ENCODE measurements around the gene CCND1.

The CCND1 gene

DNA sequence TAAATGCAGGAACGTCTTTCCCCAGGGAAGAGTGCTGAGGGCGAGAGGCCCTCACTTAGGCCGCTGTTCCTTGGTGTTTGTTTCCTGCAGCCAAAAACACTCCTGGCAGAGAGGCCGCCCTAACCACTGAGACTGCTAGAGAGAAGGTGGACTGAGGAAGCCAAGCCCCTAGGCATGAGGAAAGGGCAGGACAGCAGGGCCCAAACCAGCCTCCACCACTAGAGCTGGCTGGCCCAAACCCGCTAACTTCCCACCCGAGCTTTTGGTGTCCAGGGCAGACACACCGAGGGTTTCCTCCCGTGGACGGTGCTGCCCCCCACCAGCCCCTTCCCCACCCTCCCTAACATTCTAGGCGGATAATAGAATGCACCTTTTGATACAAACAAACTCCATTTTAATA lies 56.9 kb downstream of the CCND1 start:
- TF ChIP-seq, protein P1, sequence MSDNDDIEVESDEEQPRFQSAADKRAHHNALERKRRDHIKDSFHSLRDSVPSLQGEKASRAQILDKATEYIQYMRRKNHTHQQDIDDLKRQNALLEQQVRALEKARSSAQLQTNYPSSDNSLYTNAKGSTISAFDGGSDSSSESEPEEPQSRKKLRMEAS (IDR thresholded peaks at IDR 0.05): no peak
- no peak for TF ChIP-seq YY1 (IDR thresholded peaks at IDR 0.05; ENCODE audit: low read depth)
- TF ChIP-seq, protein P2, sequence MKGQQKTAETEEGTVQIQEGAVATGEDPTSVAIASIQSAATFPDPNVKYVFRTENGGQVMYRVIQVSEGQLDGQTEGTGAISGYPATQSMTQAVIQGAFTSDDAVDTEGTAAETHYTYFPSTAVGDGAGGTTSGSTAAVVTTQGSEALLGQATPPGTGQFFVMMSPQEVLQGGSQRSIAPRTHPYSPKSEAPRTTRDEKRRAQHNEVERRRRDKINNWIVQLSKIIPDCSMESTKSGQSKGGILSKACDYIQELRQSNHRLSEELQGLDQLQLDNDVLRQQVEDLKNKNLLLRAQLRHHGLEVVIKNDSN (IDR thresholded peaks at IDR 0.05): no peak
- TF ChIP-seq TEAD4 (IDR thresholded peaks at IDR 0.05): no peak
- TF ChIP-seq CEBPB (IDR thresholded peaks at IDR 0.05): no peak
- no peak for TF ChIP-seq TAF1 (IDR thresholded peaks at IDR 0.05; ENCODE audit: low read depth)
- no peak for TF ChIP-seq EGR1 (IDR thresholded peaks at IDR 0.05)
- no peak for TF ChIP-seq RAD21 (IDR thresholded peaks at IDR 0.05; ENCODE audit: low read depth)
- TF ChIP-seq EP300 (IDR thresholded peaks at IDR 0.05; ENCODE audit: borderline replicate concordance): no peak
- TF ChIP-seq CREB1 (IDR thresholded peaks at IDR 0.05; ENCODE audit: low read depth): no peak
- no peak for TF ChIP-seq NFIC (IDR thresholded peaks at IDR 0.05)
- no peak for TF ChIP-seq TCF12 (IDR thresholded peaks at IDR 0.05; ENCODE audit: low read depth)
- TF ChIP-seq, protein P3, sequence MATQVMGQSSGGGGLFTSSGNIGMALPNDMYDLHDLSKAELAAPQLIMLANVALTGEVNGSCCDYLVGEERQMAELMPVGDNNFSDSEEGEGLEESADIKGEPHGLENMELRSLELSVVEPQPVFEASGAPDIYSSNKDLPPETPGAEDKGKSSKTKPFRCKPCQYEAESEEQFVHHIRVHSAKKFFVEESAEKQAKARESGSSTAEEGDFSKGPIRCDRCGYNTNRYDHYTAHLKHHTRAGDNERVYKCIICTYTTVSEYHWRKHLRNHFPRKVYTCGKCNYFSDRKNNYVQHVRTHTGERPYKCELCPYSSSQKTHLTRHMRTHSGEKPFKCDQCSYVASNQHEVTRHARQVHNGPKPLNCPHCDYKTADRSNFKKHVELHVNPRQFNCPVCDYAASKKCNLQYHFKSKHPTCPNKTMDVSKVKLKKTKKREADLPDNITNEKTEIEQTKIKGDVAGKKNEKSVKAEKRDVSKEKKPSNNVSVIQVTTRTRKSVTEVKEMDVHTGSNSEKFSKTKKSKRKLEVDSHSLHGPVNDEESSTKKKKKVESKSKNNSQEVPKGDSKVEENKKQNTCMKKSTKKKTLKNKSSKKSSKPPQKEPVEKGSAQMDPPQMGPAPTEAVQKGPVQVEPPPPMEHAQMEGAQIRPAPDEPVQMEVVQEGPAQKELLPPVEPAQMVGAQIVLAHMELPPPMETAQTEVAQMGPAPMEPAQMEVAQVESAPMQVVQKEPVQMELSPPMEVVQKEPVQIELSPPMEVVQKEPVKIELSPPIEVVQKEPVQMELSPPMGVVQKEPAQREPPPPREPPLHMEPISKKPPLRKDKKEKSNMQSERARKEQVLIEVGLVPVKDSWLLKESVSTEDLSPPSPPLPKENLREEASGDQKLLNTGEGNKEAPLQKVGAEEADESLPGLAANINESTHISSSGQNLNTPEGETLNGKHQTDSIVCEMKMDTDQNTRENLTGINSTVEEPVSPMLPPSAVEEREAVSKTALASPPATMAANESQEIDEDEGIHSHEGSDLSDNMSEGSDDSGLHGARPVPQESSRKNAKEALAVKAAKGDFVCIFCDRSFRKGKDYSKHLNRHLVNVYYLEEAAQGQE (IDR thresholded peaks at IDR 0.05; ENCODE audit: low read depth): no peak
- no peak for TF ChIP-seq FOXM1 (IDR thresholded peaks at IDR 0.05; ENCODE audit: borderline replicate concordance, low read depth)
- TF ChIP-seq ZBTB7A (IDR thresholded peaks at IDR 0.05; ENCODE audit: low read depth): no peak

DNA sequence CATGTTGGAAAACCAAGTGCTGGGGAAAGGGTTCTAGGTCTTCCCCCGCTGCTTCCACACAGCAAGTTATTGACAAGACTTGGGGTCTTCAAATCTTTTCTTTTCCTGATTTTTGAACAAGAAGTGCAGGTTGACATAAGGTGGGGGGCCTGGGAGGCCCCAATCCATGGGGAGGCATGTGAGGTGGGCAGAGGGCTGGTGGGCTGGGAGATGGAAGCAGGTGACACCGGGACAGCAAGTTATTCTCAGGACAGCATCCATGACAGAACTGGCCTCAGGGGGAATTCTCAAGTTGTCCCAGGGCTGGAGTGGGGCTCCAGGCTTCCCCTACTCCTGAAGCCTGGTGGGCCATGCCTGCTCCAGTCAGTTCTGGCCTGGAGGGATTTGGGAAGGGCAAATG lies 57.4 kb downstream of the CCND1 start:
- TF ChIP-seq FOXM1 (IDR thresholded peaks at IDR 0.05; ENCODE audit: borderline replicate concordance, low read depth) (no peak), ZBTB7A (IDR thresholded peaks at IDR 0.05; ENCODE audit: low read depth) (no peak), NFIC (IDR thresholded peaks at IDR 0.05) (no peak), EGR1 (IDR thresholded peaks at IDR 0.05) (no peak), TCF12 (IDR thresholded peaks at IDR 0.05; ENCODE audit: low read depth) (no peak), RAD21 (IDR thresholded peaks at IDR 0.05; ENCODE audit: low read depth) (no peak), TAF1 (IDR thresholded peaks at IDR 0.05; ENCODE audit: low read depth) (no peak), TEAD4 (IDR thresholded peaks at IDR 0.05) (no peak), EP300 (IDR thresholded peaks at IDR 0.05; ENCODE audit: borderline replicate concordance) (no peak), CREB1 (IDR thresholded peaks at IDR 0.05; ENCODE audit: low read depth) (no peak), CEBPB (IDR thresholded peaks at IDR 0.05) (no peak), YY1 (IDR thresholded peaks at IDR 0.05; ENCODE audit: low read depth) (no peak)
- TF ChIP-seq, protein P3 (IDR thresholded peaks at IDR 0.05; ENCODE audit: low read depth): no peak
- TF ChIP-seq, protein P1 (IDR thresholded peaks at IDR 0.05): no peak
- TF ChIP-seq, protein P2 (IDR thresholded peaks at IDR 0.05): no peak

DNA sequence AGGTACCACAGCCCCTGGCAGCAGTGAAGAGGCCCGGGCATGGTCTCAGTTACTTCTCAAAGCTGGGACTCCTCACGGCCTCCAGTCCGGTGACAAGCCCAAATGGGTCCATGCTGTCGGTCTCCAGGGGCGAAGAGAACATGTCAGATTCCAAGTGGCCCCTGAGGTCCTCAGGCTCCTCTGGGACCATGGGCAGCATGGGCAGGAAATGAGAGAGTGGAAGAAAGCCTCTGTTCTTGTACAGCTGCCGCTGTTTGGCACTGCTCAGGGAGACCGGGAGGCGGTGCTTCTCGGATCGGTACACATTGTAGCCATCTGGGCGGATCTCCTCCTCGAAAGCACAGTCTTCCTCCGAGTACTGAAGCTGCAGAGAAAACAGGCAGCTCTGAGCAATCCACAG lies 58.3 kb downstream of the CCND1 start:
- no peak for TF ChIP-seq RAD21 (IDR thresholded peaks at IDR 0.05; ENCODE audit: low read depth)
- TF ChIP-seq TAF1 (IDR thresholded peaks at IDR 0.05; ENCODE audit: low read depth): no peak; the same call in 1 of the 2 replicates
- TF ChIP-seq TEAD4 (IDR thresholded peaks at IDR 0.05): no peak
- TF ChIP-seq YY1 (IDR thresholded peaks at IDR 0.05; ENCODE audit: low read depth): no peak
- TF ChIP-seq ZBTB7A (IDR thresholded peaks at IDR 0.05; ENCODE audit: low read depth): no peak
- TF ChIP-seq CEBPB (IDR thresholded peaks at IDR 0.05): no peak
- TF ChIP-seq, protein P1 (IDR thresholded peaks at IDR 0.05): peak; percentile 28; the same call in 1 of the 2 replicates
- TF ChIP-seq CREB1 (IDR thresholded peaks at IDR 0.05; ENCODE audit: low read depth): no peak
- peak; percentile 31; the same call in 1 of the 2 replicates for TF ChIP-seq TCF12 (IDR thresholded peaks at IDR 0.05; ENCODE audit: low read depth)
- TF ChIP-seq EGR1 (IDR thresholded peaks at IDR 0.05): no peak

DNA sequence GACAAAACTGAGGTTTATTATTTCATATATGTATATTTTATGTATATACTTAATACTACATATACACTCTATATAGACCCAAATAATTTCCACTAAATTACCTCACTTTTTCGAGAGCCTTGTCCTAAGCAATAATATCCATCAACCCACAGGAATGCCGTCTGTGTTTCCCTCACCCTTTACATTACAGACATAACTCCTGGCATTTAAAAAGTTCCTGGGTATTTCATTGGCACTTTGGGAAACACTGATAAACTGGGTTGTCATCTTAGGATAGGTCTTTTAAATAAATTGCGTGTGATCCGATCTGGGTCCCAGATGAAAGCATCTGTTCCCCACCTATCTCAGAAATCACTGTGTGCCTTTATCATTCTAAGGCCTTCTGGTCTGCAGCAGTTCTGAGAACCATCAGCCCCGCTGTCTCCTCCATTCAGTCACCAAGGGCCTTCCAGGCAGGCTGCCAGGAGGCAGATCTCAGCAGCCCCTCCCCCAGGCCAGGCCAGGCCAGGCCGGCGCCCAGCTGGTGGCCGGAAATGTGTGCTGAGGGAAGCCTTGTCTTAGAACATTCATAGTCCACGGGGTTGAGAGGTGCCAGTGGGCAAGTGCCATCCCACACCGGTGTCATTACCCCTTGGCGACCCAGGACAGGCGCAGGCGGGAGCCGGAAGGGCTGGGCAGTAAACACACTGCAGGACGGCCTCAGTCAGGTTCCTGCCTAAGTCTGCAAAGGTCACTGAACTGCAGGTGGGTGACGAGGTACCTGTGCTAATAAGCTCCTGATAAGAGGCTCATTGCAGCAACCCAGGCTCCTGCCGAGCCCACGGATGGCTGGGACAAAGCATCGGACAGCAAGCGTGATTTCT lies 59.6 kb downstream of the CCND1 start:
- TF ChIP-seq TCF12 (IDR thresholded peaks at IDR 0.05; ENCODE audit: low read depth): peak; percentile 87
- no peak for TF ChIP-seq EGR1 (IDR thresholded peaks at IDR 0.05)
- TF ChIP-seq, protein P1 (IDR thresholded peaks at IDR 0.05): peak; percentile 58
- peak; percentile 73 for TF ChIP-seq EP300 (IDR thresholded peaks at IDR 0.05; ENCODE audit: borderline replicate concordance)
- no peak for TF ChIP-seq ZBTB7A (IDR thresholded peaks at IDR 0.05; ENCODE audit: low read depth)
- TF ChIP-seq FOXM1 (IDR thresholded peaks at IDR 0.05; ENCODE audit: borderline replicate concordance, low read depth): no peak
- peak; percentile 90 for TF ChIP-seq NFIC (IDR thresholded peaks at IDR 0.05)

Measured in Ishikawa (cell line).